ENCODE data around the gene FH. TPM values are rescaled to one million over a fixed set of nuclear protein-coding genes. Genes with fewer than 3 reads are reported as not detected.

Gene FH
- total RNA-seq: 10 to 100 TPM; 65.6 to 88.1 TPM

DNA sequence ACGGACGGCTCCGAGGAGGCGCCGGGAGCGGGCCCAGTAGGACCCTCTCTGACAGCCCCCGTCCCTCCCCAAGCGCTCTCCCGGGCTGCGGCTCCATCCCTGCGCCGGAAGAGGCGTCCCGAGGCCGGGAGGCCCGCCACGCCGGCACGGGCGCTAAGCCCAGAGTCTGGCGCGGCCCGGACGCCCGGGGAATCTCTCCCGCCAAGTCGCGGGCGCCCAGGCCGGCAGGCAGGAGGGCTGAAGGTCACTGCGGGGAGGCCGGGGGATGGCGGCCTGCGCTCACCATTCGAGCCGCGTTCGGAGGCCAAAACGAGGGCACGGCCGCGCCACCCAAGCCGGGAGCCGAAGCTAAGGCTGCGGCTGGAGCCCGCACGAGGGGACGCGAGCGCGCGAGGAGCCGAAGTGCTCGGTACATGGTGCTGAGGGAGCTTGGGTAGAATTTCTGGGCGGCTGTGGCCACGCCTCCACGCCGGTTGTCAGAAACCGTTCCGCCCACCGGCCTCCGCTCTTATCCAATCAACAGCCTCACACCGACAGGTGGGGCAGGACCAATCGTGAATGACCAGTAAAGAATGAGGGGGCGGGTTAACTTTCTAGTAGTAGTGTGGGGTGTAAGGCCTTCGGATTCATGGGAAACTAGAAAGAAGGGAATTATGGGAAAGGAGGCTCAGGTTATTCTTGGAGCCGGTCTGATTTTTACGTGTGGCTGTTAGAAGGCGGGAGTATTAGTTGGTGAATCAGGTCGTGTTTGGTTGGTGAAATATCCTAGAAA lies at the start of gene FH:
FH (minus strand) TSS at position 448 of the 772 bp plus-strand sequence; CDS start at position 415, 33 bp downstream.
- Mint-ChIP-seq H3K4me3 (no peak within 1 kb of the TSS), H3K36me3 (peaks cover 15% of the 10 kb centered on the region), H3K27me3 (peaks cover 26% of the 10 kb centered on the region), H3K27ac (peak within 1 kb of the TSS; percentile 85), H3K4me1 (peaks cover 23% of the 10 kb centered on the region), H3K9me3 (ENCODE audit: low read depth) (no peaks in the 10 kb centered on the region)
- ATAC-seq: peak; percentile 99
- DNase-seq: peak; percentile 96
- CTCF ChIA-PET: interaction anchor here (1.1 to 2.0 kb wide), 3 partner anchors 9 to 113 kb away, joined by 3 to 6 read pairs (median 4); no protein-coding TSS in a partner anchor

DNA sequence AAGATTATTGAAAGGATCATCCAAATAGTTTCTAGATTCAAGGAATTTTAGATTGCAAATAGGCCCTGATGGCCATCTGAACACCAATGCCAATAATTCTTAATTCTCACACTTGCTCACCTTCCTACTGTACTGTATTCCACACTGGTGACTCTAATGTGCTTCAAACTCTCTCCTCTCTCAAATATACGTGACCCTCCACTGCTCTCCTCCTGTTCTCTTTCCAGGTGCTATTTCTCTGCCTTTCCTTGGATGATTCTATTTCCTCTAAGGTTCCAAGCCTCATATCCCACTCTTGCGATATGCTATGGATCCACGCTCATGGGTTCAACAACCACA lies 41.3 kb upstream of the FH start:
- H3K9me3 Mint-ChIP-seq (ENCODE audit: low read depth): no peaks in the 10 kb centered on the region
- H3K4me3 Mint-ChIP-seq: no peak overlapping the region
- no peaks in the 10 kb centered on the region for H3K4me1 Mint-ChIP-seq
- no peak for DNase-seq
- no peak for ATAC-seq
- no peak overlapping the region for H3K27ac Mint-ChIP-seq
- CTCF ChIA-PET: no interaction called here
- peaks cover 6% of the 10 kb centered on the region for H3K27me3 Mint-ChIP-seq
- no peaks in the 10 kb centered on the region for H3K36me3 Mint-ChIP-seq

DNA sequence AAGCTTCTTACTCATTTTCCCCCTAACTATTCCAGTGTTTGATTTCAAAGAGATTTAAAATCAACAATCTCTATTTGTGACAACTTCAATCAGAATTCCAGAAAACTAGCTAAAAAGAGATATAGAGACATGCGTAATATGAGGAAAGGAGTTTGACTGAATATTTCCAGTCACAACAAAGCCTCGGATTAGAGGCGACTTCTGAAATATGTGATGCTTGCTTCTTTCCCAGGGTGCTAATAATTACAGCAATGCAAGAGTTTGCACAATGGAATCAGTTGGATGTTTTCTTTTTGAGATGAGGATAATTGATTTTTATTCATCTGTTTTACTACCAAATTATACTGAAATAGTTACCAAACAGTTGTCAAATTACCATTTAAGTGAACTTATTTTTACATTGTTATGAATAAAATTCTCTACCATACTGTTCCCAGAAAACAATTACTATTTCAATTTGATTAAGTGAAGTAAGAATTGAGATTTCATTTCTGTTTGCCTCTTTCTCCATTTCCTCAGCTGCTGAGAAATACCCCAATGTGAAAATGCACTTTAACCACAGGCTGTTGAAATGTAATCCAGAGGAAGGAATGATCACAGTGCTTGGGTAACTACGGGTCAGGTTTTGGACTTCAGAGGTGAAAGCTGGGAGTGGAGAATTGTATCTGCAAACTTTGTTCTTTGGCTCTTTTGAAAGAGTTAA lies 40.7 kb upstream of the FH start:
- no peak for DNase-seq

DNA sequence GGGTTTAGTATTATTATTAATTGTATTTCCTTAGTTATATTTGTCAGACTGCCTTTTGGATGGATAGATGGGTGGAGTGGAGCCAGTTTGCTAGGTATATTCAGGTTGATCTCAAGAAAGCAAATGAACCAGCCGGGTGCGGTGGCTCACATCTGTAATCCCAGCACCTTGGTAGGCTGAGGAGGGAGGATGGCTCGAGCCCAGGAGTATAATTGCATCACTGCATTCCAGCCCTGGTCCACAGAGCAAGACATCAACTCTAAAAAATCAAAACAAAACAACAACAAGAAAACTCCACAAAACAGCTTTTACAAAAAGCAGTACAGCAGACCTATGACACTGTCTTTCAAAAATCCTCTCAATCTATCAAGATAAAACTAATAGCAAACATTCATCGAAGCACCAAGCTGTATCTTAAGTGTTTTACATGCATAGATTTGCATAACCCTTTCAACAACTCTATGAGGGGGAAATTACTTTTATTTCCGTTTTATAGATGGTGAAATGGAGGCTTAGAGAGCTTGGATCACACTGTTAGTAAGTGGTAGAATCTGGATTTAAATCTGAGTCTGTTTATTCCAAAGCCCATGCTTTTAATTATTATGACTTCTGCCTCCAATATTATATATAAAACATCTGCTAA lies 38.1 kb upstream of the FH start:
- no peak for ATAC-seq
- CTCF ChIA-PET: no interaction called here
- peaks cover 8% of the 10 kb centered on the region for H3K27me3 Mint-ChIP-seq
- no peak for DNase-seq
- peaks cover under 1% of the 10 kb centered on the region for H3K9me3 Mint-ChIP-seq (ENCODE audit: low read depth)
- H3K36me3 Mint-ChIP-seq: peaks cover 1% of the 10 kb centered on the region
- H3K4me3 Mint-ChIP-seq: no peak overlapping the region
- H3K4me1 Mint-ChIP-seq: peaks cover 1% of the 10 kb centered on the region
- no peak overlapping the region for H3K27ac Mint-ChIP-seq

More for the DNA sequence above, 40.7 kb upstream of the FH start:
- Mint-ChIP-seq H3K4me3 (no peak overlapping the region), H3K36me3 (no peaks in the 10 kb centered on the region), H3K9me3 (ENCODE audit: low read depth) (no peaks in the 10 kb centered on the region), H3K27me3 (peaks cover 8% of the 10 kb centered on the region), H3K27ac (no peak overlapping the region), H3K4me1 (no peaks in the 10 kb centered on the region)
- CTCF ChIA-PET: no interaction called here
- ATAC-seq: no peak

DNA sequence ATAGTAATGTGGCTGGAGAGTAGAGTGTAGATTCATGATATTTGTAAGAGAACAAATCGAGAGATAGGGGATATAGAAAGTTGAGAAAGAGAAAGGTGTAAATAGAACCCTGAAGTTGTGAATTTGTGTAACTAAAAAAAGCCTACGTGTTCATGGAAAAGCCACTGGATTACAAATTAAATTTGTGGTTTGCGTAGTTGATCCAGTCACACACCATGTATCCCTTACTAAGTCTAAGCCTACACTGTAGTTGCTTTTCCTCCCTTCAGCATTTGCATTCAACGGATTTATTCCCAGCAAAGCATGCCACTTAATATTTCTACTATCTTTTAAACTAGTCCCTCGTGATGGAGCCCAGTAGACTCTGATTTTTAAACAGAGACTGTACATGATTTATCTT lies 37.5 kb upstream of the FH start:
- Mint-ChIP-seq H3K4me3 (no peak overlapping the region), H3K27me3 (peaks cover 8% of the 10 kb centered on the region), H3K36me3 (peaks cover 3% of the 10 kb centered on the region), H3K27ac (no peak overlapping the region), H3K9me3 (ENCODE audit: low read depth) (peaks cover 2% of the 10 kb centered on the region), H3K4me1 (peaks cover 2% of the 10 kb centered on the region)
- CTCF ChIA-PET: no interaction called here
- DNase-seq: no peak
- ATAC-seq: no peak

- Mint-ChIP-seq H3K27me3 (peaks cover 8% of the 10 kb centered on the region), H3K27ac (no peak overlapping the region), H3K4me3 (no peak overlapping the region), H3K4me1 (peaks cover 11% of the 10 kb centered on the region), H3K9me3 (ENCODE audit: low read depth) (peaks cover 2% of the 10 kb centered on the region), H3K36me3 (peaks cover 4% of the 10 kb centered on the region)
- ATAC-seq: no peak
- CTCF ChIA-PET: no interaction called here
- DNase-seq: no peak
Observed at GRCh38 chr1:241555526-241555925, 36.0 kb upstream of the FH start.

DNA sequence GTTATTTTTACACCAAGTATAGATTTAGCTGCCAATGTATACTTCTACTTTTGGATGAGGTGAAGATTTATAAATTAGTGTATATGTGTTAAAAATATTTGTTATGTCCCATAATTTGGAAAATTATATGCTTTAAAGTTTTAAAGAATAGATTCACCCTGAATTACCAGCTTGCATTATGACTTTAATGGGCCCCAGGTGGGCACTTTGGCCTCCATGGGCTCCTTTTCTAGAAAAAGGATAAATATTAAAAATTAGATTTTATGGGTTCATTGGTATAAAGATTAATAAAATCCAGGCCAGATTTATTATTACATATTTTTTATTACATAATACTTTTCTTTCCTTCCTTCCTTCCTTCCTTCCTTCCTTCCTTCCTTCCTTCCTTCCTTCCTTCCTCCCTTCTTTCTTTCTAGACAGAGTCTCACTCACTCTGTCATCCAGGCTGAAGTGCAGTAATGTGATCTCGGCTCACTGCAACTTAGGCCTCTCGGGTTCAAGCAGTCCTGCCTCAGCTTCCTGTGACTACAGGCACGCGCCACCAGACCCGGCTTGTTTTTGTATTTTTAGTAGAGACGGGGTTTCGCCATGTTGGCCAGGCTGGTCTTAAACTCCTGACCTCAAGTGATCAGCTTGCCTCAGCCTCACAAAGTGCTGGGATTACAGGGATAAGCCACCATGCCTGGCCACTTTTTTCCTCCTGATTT lies 34.5 kb upstream of the FH start:
- no peak overlapping the region for H3K4me3 Mint-ChIP-seq
- no peak for ATAC-seq
- peaks cover 2% of the 10 kb centered on the region for H3K9me3 Mint-ChIP-seq (ENCODE audit: low read depth)
- H3K36me3 Mint-ChIP-seq: peaks cover 4% of the 10 kb centered on the region
- no peak overlapping the region for H3K27ac Mint-ChIP-seq
- peaks cover 11% of the 10 kb centered on the region for H3K4me1 Mint-ChIP-seq
- no peak for DNase-seq
- peaks cover 8% of the 10 kb centered on the region for H3K27me3 Mint-ChIP-seq
- CTCF ChIA-PET: interaction anchor here (0.7 kb wide), 1 partner anchor 22 kb away, joined by 3 read pairs; no protein-coding TSS in a partner anchor

- Mint-ChIP-seq H3K27me3 (peaks cover 2% of the 10 kb centered on the region), H3K36me3 (peaks cover 4% of the 10 kb centered on the region), H3K4me1 (peaks cover 11% of the 10 kb centered on the region), H3K9me3 (ENCODE audit: low read depth) (peaks cover 2% of the 10 kb centered on the region), H3K4me3 (peak overlapping the region; percentile 66), H3K27ac (peak overlapping the region; percentile 47)
- DNase-seq (peak; percentile 42), ATAC-seq (peak; percentile 73)
- CTCF ChIA-PET: interaction anchor here (1.3 kb wide), 1 partner anchor 20 kb away, joined by 6 read pairs; the partner anchor contains the start of gene KMO
Observed at GRCh38 chr1:241551759-241552638, 32.4 kb upstream of the FH start.

- DNase-seq (no peak), ATAC-seq (no peak)
- Mint-ChIP-seq H3K27ac (no peak overlapping the region), H3K4me1 (peaks cover 11% of the 10 kb centered on the region), H3K4me3 (no peak overlapping the region), H3K9me3 (ENCODE audit: low read depth) (peaks cover 2% of the 10 kb centered on the region), H3K36me3 (peaks cover 4% of the 10 kb centered on the region), H3K27me3 (peaks cover 9% of the 10 kb centered on the region)
- CTCF ChIA-PET: no interaction called here
Observed at GRCh38 chr1:241550318-241550717, 30.8 kb upstream of the FH start.

- ATAC-seq (no peak), DNase-seq (no peak)
- Mint-ChIP-seq H3K27ac (no peak overlapping the region), H3K36me3 (peaks cover 4% of the 10 kb centered on the region), H3K27me3 (peaks cover 13% of the 10 kb centered on the region), H3K9me3 (ENCODE audit: low read depth) (peaks cover 2% of the 10 kb centered on the region), H3K4me3 (no peak overlapping the region), H3K4me1 (peaks cover 11% of the 10 kb centered on the region)
- CTCF ChIA-PET: interaction anchor here (1.5 kb wide), 1 partner anchor 16 kb away, joined by 4 read pairs; the partner anchor contains the start of gene KMO
Observed at GRCh38 chr1:241548008-241548407, 28.5 kb upstream of the FH start.

- H3K27ac Mint-ChIP-seq: no peak overlapping the region
Observed at GRCh38 chr1:241542199-241542907, 22.8 kb upstream of the FH start.

DNA sequence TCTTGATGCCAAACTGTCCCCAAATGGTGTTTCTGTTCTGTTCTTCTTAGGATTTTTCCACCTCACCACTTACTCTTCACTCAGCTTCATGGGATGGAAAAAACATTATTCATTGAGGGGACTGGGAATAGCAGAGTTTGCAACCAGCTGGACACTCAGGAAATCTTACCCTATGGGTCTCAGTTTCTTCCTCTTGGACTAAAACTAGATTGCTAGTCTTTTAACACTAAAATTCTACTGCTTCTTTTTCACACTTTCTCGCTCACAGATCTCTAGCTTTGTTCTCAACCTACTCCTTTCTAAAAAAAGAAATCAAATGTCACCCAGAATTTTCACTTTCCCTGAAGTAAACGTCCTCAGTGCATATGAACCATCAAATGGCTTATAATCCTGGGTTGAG lies 17.4 kb upstream of the FH start:
- H3K36me3 Mint-ChIP-seq: peaks cover 2% of the 10 kb centered on the region
- peaks cover 2% of the 10 kb centered on the region for H3K9me3 Mint-ChIP-seq (ENCODE audit: low read depth)
- H3K4me1 Mint-ChIP-seq: peaks cover 7% of the 10 kb centered on the region
- CTCF ChIA-PET: interaction anchor here (1.0 to 1.3 kb wide), 3 partner anchors 10 to 91 kb away, joined by 3 read pairs; no protein-coding TSS in a partner anchor
- no peak for DNase-seq
- no peak for ATAC-seq
- H3K27ac Mint-ChIP-seq: no peak overlapping the region
- H3K4me3 Mint-ChIP-seq: no peak overlapping the region
- H3K27me3 Mint-ChIP-seq: peaks cover 20% of the 10 kb centered on the region

More at GRCh38 chr1:241542199-241542907, 22.8 kb upstream of the FH start:
- CTCF ChIA-PET: interaction anchor here (1.4 kb wide), 1 partner anchor 10 kb away, joined by 4 read pairs; the partner anchor contains the start of gene KMO
- Mint-ChIP-seq H3K4me1 (no peaks in the 10 kb centered on the region), H3K4me3 (no peak overlapping the region), H3K27me3 (peaks cover 16% of the 10 kb centered on the region), H3K9me3 (ENCODE audit: low read depth) (peaks cover 2% of the 10 kb centered on the region), H3K36me3 (peaks cover 2% of the 10 kb centered on the region)
- ATAC-seq (no peak), DNase-seq (no peak)
